ENCODE measurements around the gene TMEM37. TPM values are rescaled to one million over a fixed set of nuclear protein-coding genes. Genes with fewer than 3 reads are reported as not detected.

Gene TMEM37
- total RNA-seq, 1 donor from 2014 or later = 2.1 TPM

DNA sequence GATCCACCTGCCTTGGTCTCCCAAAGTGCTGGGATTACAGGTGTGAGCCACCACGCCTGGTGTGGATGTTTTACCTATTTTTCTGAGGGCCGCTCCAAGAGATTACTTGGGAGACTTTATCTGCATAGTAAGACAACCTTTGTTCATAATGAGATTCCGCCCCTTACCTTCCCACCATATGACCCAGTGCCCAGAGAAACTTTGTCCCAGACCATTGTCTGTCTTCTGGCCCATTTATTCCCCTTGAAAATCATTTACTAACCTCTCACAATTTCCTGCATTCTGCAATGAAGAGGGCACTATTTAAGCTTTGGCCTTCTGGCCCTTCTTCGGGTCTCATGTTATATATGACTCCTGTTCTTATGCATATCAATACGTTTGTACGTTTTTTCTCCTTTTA is 13.7 kb upstream of the TMEM37 start:
- Histone ChIP-seq H3K27me3 (ENCODE audit: control insufficient read depth in 3 of 3, insufficient read depth in 3 of 3, low read length in 3 of 3) (no peaks in the 10 kb centered on the region), H3K9me3 (ENCODE audit: control insufficient read depth in 3 of 3, low read length in 3 of 3) (no peaks in the 10 kb centered on the region), H3K9ac (ENCODE audit: low read depth in 1 of 3, low read length in 3 of 3) (no peak overlapping the region), H3K4me3 (ENCODE audit: low read length in 3 of 3) (no peak overlapping the region), H3K4me1 (ENCODE audit: control insufficient read depth in 3 of 3, insufficient read depth in 3 of 3, low read length in 3 of 3) (no peaks in the 10 kb centered on the region), H3K27ac (ENCODE audit: low read depth, low read length) (no peak overlapping the region), H3K36me3 (ENCODE audit: control insufficient read depth in 3 of 3, insufficient read depth in 3 of 3, low read length in 3 of 3) (no peaks in the 10 kb centered on the region)

GRCh38 chr2:119419065-119419464 is 12.6 kb upstream of the TMEM37 start:
- Histone ChIP-seq H3K36me3 (ENCODE audit: control insufficient read depth in 3 of 3, insufficient read depth in 3 of 3, low read length in 3 of 3) (no peaks in the 10 kb centered on the region), H3K9ac (ENCODE audit: low read depth in 1 of 3, low read length in 3 of 3) (no peak overlapping the region), H3K27ac (ENCODE audit: low read depth, low read length) (no peak overlapping the region), H3K27me3 (ENCODE audit: control insufficient read depth in 3 of 3, insufficient read depth in 3 of 3, low read length in 3 of 3) (no peaks in the 10 kb centered on the region), H3K4me1 (ENCODE audit: control insufficient read depth in 3 of 3, insufficient read depth in 3 of 3, low read length in 3 of 3) (no peaks in the 10 kb centered on the region), H3K4me3 (ENCODE audit: low read length in 3 of 3) (no peak overlapping the region), H3K9me3 (ENCODE audit: control insufficient read depth in 3 of 3, low read length in 3 of 3) (no peaks in the 10 kb centered on the region)

DNA sequence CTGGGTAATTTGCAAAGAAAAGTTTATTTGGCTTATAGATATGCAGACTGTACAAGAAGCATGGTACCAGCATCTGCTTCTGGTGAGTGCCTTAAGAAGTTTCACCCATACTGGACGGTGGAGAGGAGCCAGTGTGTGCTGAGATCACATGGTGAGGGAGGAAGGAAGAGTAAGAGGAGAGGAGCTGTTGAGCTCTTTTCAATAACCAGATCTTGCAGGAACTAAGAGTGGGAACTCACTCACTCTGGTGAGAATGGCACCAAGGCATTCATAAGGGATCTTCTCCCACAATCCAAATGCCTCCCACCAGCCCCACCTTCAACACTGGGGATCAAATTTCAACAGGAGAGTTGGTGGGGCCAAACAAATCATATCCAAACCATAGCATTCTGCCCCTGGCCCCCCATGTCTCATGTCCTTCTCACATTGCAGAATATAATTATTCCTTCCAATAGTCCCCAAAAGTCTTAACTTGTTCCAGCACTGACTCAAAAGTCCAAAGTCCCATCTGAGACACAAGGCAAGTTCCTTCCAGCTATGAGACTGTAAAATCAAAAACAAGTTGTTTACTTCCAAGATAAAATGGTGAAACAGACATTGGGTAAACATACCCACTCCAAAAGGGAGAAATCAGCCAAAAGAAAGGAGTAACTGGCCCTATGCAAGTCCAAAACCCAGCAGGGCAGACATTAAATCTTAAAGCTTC is 11.7 kb upstream of the TMEM37 start:
- no peak overlapping the region for H3K27ac ChIP-seq (ENCODE audit: low read depth, low read length)
- H3K36me3 ChIP-seq (ENCODE audit: control insufficient read depth in 3 of 3, insufficient read depth in 3 of 3, low read length in 3 of 3) = no peaks in the 10 kb centered on the region
- H3K27me3 ChIP-seq (ENCODE audit: control insufficient read depth in 3 of 3, insufficient read depth in 3 of 3, low read length in 3 of 3) = no peaks in the 10 kb centered on the region

GRCh38 chr2:119421304-119421703 is 10.3 kb upstream of the TMEM37 start:
- H3K4me1 ChIP-seq (ENCODE audit: control insufficient read depth in 3 of 3, insufficient read depth in 3 of 3, low read length in 3 of 3) = no peaks in the 10 kb centered on the region
- H3K27ac ChIP-seq (ENCODE audit: low read depth, low read length) = no peak overlapping the region
- no peak overlapping the region for H3K9ac ChIP-seq (ENCODE audit: low read depth in 1 of 3, low read length in 3 of 3)
- no peaks in the 10 kb centered on the region for H3K36me3 ChIP-seq (ENCODE audit: control insufficient read depth in 3 of 3, insufficient read depth in 3 of 3, low read length in 3 of 3)
- H3K4me3 ChIP-seq (ENCODE audit: low read length in 3 of 3) = no peak overlapping the region
- H3K9me3 ChIP-seq (ENCODE audit: control insufficient read depth in 3 of 3, low read length in 3 of 3) = no peaks in the 10 kb centered on the region
- H3K27me3 ChIP-seq (ENCODE audit: control insufficient read depth in 3 of 3, insufficient read depth in 3 of 3, low read length in 3 of 3) = no peaks in the 10 kb centered on the region

More for the DNA sequence above, 11.7 kb upstream of the TMEM37 start:
- Histone ChIP-seq H3K4me1 (ENCODE audit: control insufficient read depth in 3 of 3, insufficient read depth in 3 of 3, low read length in 3 of 3) (no peaks in the 10 kb centered on the region), H3K9ac (ENCODE audit: low read depth in 1 of 3, low read length in 3 of 3) (no peak overlapping the region), H3K4me3 (ENCODE audit: low read length in 3 of 3) (no peak overlapping the region), H3K9me3 (ENCODE audit: control insufficient read depth in 3 of 3, low read length in 3 of 3) (no peaks in the 10 kb centered on the region)

GRCh38 chr2:119421741-119422140 is 9.9 kb upstream of the TMEM37 start:
- Histone ChIP-seq H3K27me3 (ENCODE audit: control insufficient read depth in 3 of 3, insufficient read depth in 3 of 3, low read length in 3 of 3) (no peaks in the 10 kb centered on the region), H3K9ac (ENCODE audit: low read depth in 1 of 3, low read length in 3 of 3) (no peak overlapping the region), H3K27ac (ENCODE audit: low read depth, low read length) (no peak overlapping the region), H3K36me3 (ENCODE audit: control insufficient read depth in 3 of 3, insufficient read depth in 3 of 3, low read length in 3 of 3) (no peaks in the 10 kb centered on the region), H3K9me3 (ENCODE audit: control insufficient read depth in 3 of 3, low read length in 3 of 3) (no peaks in the 10 kb centered on the region), H3K4me1 (ENCODE audit: control insufficient read depth in 3 of 3, insufficient read depth in 3 of 3, low read length in 3 of 3) (no peaks in the 10 kb centered on the region), H3K4me3 (ENCODE audit: low read length in 3 of 3) (no peak overlapping the region)

DNA sequence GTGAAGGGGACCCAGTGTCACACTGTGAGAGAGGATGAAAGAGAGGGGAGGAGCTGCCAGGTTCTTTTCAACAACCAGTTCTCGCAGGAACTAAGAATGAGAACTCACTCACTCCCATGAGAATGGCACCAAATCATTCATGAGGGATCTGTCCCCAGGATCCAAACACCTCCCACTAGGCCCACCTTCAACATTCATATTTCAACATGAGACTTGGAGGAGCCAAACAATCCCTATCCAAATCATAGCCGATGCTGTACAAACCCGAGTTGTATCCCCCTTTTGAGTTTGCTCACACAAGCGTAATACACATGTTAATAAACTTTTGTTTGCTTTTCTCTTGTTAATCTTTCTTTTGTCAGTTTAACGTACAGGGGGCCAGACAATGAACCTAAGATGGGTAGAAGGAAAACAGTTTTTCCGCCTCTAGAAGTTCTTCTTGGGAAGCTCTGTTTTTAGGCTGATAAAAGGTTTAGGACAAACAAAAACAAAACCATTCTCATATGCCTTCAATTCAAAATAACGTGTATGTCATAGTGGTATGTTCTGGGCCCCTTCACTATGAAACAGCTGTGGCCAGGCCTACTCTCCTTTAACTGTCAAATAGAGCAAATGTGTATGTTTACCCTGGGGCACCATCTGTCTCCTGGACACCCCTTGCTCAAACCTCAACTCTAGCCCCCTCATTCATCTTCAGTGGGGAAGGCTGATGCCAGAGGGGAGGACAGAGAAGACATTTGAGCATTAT is 9.1 kb upstream of the TMEM37 start:
- peaks cover 0 to 2% (median 0%) of the 10 kb centered on the region in 3 donors for H3K4me1 ChIP-seq (ENCODE audit: control insufficient read depth in 3 of 3, insufficient read depth in 3 of 3, low read length in 3 of 3)
- H3K27me3 ChIP-seq (ENCODE audit: control insufficient read depth in 3 of 3, insufficient read depth in 3 of 3, low read length in 3 of 3) = no peaks in the 10 kb centered on the region
- no peaks in the 10 kb centered on the region for H3K36me3 ChIP-seq (ENCODE audit: control insufficient read depth in 3 of 3, insufficient read depth in 3 of 3, low read length in 3 of 3)
- H3K27ac ChIP-seq (ENCODE audit: low read depth, low read length) = no peak overlapping the region
- H3K4me3 ChIP-seq (ENCODE audit: low read length in 3 of 3) = no peak overlapping the region
- no peaks in the 10 kb centered on the region for H3K9me3 ChIP-seq (ENCODE audit: control insufficient read depth in 3 of 3, low read length in 3 of 3)
- H3K9ac ChIP-seq (ENCODE audit: low read depth in 1 of 3, low read length in 3 of 3) = no peak overlapping the region

DNA sequence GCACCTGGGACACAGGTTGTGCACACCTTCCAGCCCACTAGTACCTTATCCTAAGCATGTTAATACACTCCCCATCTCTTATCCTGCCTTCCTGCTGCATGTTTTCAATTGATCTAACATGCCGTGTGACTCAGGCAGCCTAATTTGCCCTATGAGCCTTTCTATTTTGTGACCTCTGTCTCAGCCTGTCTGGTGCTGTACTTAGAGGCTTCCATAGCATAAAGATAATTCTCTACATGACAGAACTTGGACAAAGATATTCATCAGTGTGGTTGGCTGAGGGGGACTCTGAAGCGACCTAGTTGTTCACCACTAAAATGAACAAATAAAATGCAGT is 8.6 kb upstream of the TMEM37 start:
- no peak overlapping the region for H3K4me3 ChIP-seq (ENCODE audit: low read length in 3 of 3)
- no peak overlapping the region for H3K9ac ChIP-seq (ENCODE audit: low read depth in 1 of 3, low read length in 3 of 3)
- H3K4me1 ChIP-seq (ENCODE audit: control insufficient read depth in 3 of 3, insufficient read depth in 3 of 3, low read length in 3 of 3) = peaks cover 0 to 2% (median 0%) of the 10 kb centered on the region in 3 donors
- no peak overlapping the region for H3K27ac ChIP-seq (ENCODE audit: low read depth, low read length)
- no peaks in the 10 kb centered on the region for H3K9me3 ChIP-seq (ENCODE audit: control insufficient read depth in 3 of 3, low read length in 3 of 3)
- no peaks in the 10 kb centered on the region for H3K36me3 ChIP-seq (ENCODE audit: control insufficient read depth in 3 of 3, insufficient read depth in 3 of 3, low read length in 3 of 3)
- H3K27me3 ChIP-seq (ENCODE audit: control insufficient read depth in 3 of 3, insufficient read depth in 3 of 3, low read length in 3 of 3) = no peaks in the 10 kb centered on the region

GRCh38 chr2:119423811-119424210 is 7.8 kb upstream of the TMEM37 start:
- H3K27ac ChIP-seq (ENCODE audit: low read depth, low read length) = no peak overlapping the region
- no peaks in the 10 kb centered on the region for H3K36me3 ChIP-seq (ENCODE audit: control insufficient read depth in 3 of 3, insufficient read depth in 3 of 3, low read length in 3 of 3)
- H3K4me3 ChIP-seq (ENCODE audit: low read length in 3 of 3) = no peak overlapping the region
- no peaks in the 10 kb centered on the region for H3K9me3 ChIP-seq (ENCODE audit: control insufficient read depth in 3 of 3, low read length in 3 of 3)
- H3K4me1 ChIP-seq (ENCODE audit: control insufficient read depth in 3 of 3, insufficient read depth in 3 of 3, low read length in 3 of 3) = peaks cover 0 to 2% (median 2%) of the 10 kb centered on the region in 3 donors
- H3K9ac ChIP-seq (ENCODE audit: low read depth in 1 of 3, low read length in 3 of 3) = no peak overlapping the region
- no peaks in the 10 kb centered on the region for H3K27me3 ChIP-seq (ENCODE audit: control insufficient read depth in 3 of 3, insufficient read depth in 3 of 3, low read length in 3 of 3)

- Histone ChIP-seq H3K4me1 (ENCODE audit: control insufficient read depth in 3 of 3, insufficient read depth in 3 of 3, low read length in 3 of 3) (peaks cover 0 to 4% (median 2%) of the 10 kb centered on the region in 3 donors), H3K4me3 (ENCODE audit: low read length in 3 of 3) (no peak overlapping the region), H3K36me3 (ENCODE audit: control insufficient read depth in 3 of 3, insufficient read depth in 3 of 3, low read length in 3 of 3) (no peaks in the 10 kb centered on the region)
Observed at GRCh38 chr2:119424284-119425118, 7.2 kb upstream of the TMEM37 start.

DNA sequence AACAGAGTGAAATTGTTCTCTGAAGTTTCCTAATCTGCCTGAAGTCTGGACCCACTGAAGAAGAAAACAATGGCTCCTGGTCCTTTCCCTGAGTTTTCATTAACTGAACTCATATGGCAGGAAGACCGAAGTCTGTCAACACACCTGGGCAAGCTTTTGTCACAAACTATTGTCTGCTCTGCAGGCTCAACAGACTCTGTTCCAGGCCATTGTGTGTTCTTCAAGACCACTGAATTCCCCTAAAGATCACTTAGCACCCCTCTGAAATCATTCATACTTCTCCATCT is 6.6 kb upstream of the TMEM37 start:
- Histone ChIP-seq H3K4me1 (ENCODE audit: control insufficient read depth in 3 of 3, insufficient read depth in 3 of 3, low read length in 3 of 3) (peaks cover 0 to 4% (median 2%) of the 10 kb centered on the region in 3 donors), H3K4me3 (ENCODE audit: low read length in 3 of 3) (no peak overlapping the region), H3K9ac (ENCODE audit: low read depth in 1 of 3, low read length in 3 of 3) (no peak overlapping the region), H3K9me3 (ENCODE audit: control insufficient read depth in 3 of 3, low read length in 3 of 3) (no peaks in the 10 kb centered on the region), H3K27ac (ENCODE audit: low read depth, low read length) (no peak overlapping the region), H3K36me3 (ENCODE audit: control insufficient read depth in 3 of 3, insufficient read depth in 3 of 3, low read length in 3 of 3) (no peaks in the 10 kb centered on the region), H3K27me3 (ENCODE audit: control insufficient read depth in 3 of 3, insufficient read depth in 3 of 3, low read length in 3 of 3) (no peaks in the 10 kb centered on the region)

More at GRCh38 chr2:119424284-119425118, 7.2 kb upstream of the TMEM37 start:
- Histone ChIP-seq H3K9ac (ENCODE audit: low read depth in 1 of 3, low read length in 3 of 3) (no peak overlapping the region), H3K27me3 (ENCODE audit: control insufficient read depth in 3 of 3, insufficient read depth in 3 of 3, low read length in 3 of 3) (no peaks in the 10 kb centered on the region), H3K9me3 (ENCODE audit: control insufficient read depth in 3 of 3, low read length in 3 of 3) (no peaks in the 10 kb centered on the region), H3K27ac (ENCODE audit: low read depth, low read length) (no peak overlapping the region)
